RWPE1 (cell line): ENCODE data around the gene XK.

ENCODE experiments used
- CTCF ChIA-PET: fragments of 350-600 bp; sonication (Branson Sonifier 250); formaldehyde crosslinking; extraction: SDS; loops from one replicate; lab custom pipeline; 2021; lab: Yijun Ruan, JAX
- POLR2A ChIA-PET: fragments of 400-600 bp; formaldehyde crosslinking; extraction: SDS; loops from one replicate; lab custom pipeline; 2020; ENCODE audit warnings: antibody characterized with exemption; ENCODE audit not compliant: low non-redundant PET; lab: Yijun Ruan, JAX
- DNase-seq: peaks from one replicate; pipeline ENCODE4 v3.0.0; 2012; ENCODE audit warnings: low spot score
- H3K27ac ChIP-seq: fragments of 450-650 bp; 2 replicates; pipeline ENCODE4 v1.5.1; 2017
- CTCF ChIP-seq: fragments of 450-650 bp; conservative IDR thresholded peaks from 2 replicates; pipeline ENCODE4 v1.5.1; 2017; ENCODE audit warnings: low read depth, mild to moderate bottlenecking

Gene XK

GRCh38 chrX:37666516-37666915 lies 19.1 kb upstream of the XK start:
- ChIA-PET CTCF (no interaction called here), POLR2A (no interaction called here)
- no peak for TF ChIP-seq CTCF
- no peak for DNase-seq
- no peak overlapping the region for H3K27ac ChIP-seq

GRCh38 chrX:37667141-37667540 lies 18.4 kb upstream of the XK start:
- no peak overlapping the region for H3K27ac ChIP-seq
- no peak for TF ChIP-seq CTCF
- no peak for DNase-seq
- POLR2A ChIA-PET = no interaction called here
- CTCF ChIA-PET = interaction anchor here (0.7 kb wide), 1 partner anchor 36 kb away, joined by 3 read pairs; no protein-coding TSS in a partner anchor

DNA sequence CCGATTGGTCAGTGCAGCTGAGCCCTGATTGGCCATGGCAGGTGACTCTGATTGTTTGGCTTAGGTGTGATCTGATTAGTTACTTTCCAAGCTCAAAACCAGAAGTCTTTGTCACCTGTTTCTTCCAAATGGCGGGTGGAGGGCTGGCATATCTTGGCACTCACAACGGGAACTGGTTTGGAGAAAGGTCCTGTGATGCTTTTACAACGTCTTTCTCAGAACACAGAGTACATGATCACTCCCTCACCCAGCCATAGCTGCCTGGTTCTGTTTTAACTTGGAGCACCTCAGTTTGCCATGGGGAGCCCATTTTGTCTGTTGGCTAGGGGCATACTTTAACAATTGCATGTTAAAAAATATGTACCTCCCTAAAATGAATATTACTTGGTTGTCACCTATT lies 13.0 kb upstream of the XK start:
- ChIA-PET POLR2A (no interaction called here), CTCF (no interaction called here)
- no peak overlapping the region for H3K27ac ChIP-seq
- TF ChIP-seq CTCF = no peak
- no peak for DNase-seq

DNA sequence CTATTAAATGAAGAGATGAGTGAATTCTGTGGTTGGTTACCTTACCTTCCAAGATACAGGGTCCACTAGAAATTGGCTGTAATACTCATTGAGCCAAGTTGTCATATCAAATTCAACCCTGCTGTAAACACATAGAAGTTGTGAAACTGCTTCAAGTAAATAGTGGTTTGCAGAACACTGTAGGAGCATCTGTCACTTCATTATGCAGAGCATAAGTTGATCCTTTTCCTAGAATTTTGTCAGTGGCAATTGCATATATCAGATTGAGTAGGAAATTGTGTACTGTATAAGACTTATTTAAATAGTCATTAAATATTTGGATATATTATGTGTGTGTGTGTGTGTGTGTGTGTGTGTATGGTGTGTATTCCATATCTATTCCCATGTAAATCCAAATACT lies 8.8 kb upstream of the XK start:
- no peak overlapping the region for H3K27ac ChIP-seq
- CTCF ChIA-PET = no interaction called here
- POLR2A ChIA-PET = no interaction called here

GRCh38 chrX:37677243-37677642 lies 8.3 kb upstream of the XK start:
- ChIA-PET CTCF (no interaction called here), POLR2A (no interaction called here)
- TF ChIP-seq CTCF = no peak
- no peak overlapping the region for H3K27ac ChIP-seq
- no peak for DNase-seq

More for the DNA sequence above, 8.8 kb upstream of the XK start:
- no peak for TF ChIP-seq CTCF
- DNase-seq = no peak

DNA sequence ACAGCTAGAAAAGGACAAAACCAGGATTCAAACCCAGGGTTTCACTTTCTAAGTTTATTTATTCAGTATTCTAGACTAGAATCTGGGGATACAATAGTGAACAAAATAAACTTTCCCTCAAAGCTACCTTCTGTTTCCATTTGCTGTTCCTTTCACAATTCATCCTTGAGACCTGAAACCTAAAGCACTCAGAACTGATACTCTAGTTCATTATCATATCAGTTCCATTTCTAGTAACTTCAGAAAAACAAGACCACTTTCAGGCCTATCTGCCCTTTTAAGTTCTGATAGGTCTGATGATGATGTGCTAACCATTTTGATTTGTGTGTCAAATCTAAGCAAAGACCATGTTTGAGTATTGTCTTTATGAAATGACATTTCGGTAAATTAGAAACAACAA lies 7.8 kb upstream of the XK start:
- TF ChIP-seq CTCF = no peak
- CTCF ChIA-PET = no interaction called here
- no peak overlapping the region for H3K27ac ChIP-seq
- no peak for DNase-seq
- POLR2A ChIA-PET = no interaction called here

DNA sequence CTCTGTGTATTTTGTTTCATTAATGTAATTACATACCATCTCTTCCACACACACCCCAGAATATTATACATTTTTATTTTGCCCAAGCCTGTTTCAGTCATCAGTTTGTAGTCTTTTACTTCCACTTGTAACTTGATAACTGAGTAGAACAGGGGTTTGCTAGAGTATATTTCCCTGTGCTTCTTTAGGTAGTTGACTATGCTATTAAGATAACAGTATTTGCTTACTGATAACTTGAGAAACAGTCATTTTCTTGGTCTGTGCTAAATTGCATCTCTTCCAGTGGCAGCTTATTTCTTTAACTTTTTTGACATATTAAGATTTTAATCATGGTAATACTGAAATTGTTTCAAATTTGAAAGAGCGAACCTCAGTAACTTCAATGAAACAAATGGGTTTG lies 7.0 kb upstream of the XK start:
- CTCF ChIA-PET = no interaction called here
- no peak for TF ChIP-seq CTCF
- H3K27ac ChIP-seq = no peak overlapping the region
- POLR2A ChIA-PET = no interaction called here
- DNase-seq = no peak
